Measurements from ENCODE around the gene OR8B8. TPM values are rescaled to one million over a fixed set of nuclear protein-coding genes. Genes with fewer than 3 reads are reported as not detected.

OR8B8 gene
- total and polyA plus RNA-seq, 2 donors (not counting 3 experiments of a cell fraction or from before 2014, with no cell fraction given): not detected

- H3K4me2 ChIP-seq (ENCODE audit: insufficient read depth, low read length): no peak overlapping the region
- H3K36me3 ChIP-seq (ENCODE audit: control insufficient read depth in 2 of 2, extremely low read depth in 1 of 2, insufficient read depth in 2 of 2, low read length in 2 of 2): no peaks in the 10 kb centered on the region
- DNase-seq (ENCODE audit: low read depth, low spot score): no peak
- no peak overlapping the region for H2AFZ ChIP-seq (ENCODE audit: low read depth, low read length)
- ChIA-PET POLR2A (no interaction called here), CTCF (no interaction called here)
- no peaks in the 10 kb centered on the region for H3K4me1 ChIP-seq (ENCODE audit: control insufficient read depth, extremely low read depth, insufficient read depth, low read length)
- intact Hi-C loops (cut with micrococcal nuclease) (no loop called here), dilution Hi-C loops (cut with MboI; ENCODE audit: extremely low pct_ligation_motif_present, low sequenced_read_pairs) (no loop called here)
- no peak overlapping the region for H3K4me3 ChIP-seq (replicated peaks in 1 of 3; ENCODE audit: insufficient read depth in 1 of 3, low read depth in 1 of 3, low read length in 3 of 3)
- H3K79me2 ChIP-seq (ENCODE audit: control insufficient read depth, insufficient read depth, low read length): no peaks in the 10 kb centered on the region
- peaks cover 7 to 21% of the 10 kb centered on the region in 2 experiments for H3K27me3 ChIP-seq (ENCODE audit: control insufficient read depth in 2 of 2, insufficient read depth in 2 of 2, low read length in 2 of 2)
- H3K9me1 ChIP-seq (replicated peaks; ENCODE audit: control insufficient read depth, extremely low read depth, insufficient read depth, low read length): no peaks in the 10 kb centered on the region
- no peaks in the 10 kb centered on the region for H4K20me1 ChIP-seq (replicated peaks; ENCODE audit: control insufficient read depth, extremely low read depth, insufficient read depth, low read length)
- BruUV-seq (replicated peaks): no TSS peak
- H3K27ac ChIP-seq (ENCODE audit: insufficient read depth, low read depth, low read length): no peak overlapping the region
- no peak for FAIRE-seq
- no peak for TF ChIP-seq FOS (IDR thresholded peaks at IDR 0.05; ENCODE audit: borderline replicate concordance, insufficient read depth, low read length)
- no peak for TF ChIP-seq GATA2 (IDR thresholded peaks at IDR 0.05; ENCODE audit: insufficient read depth, insufficient read length, low read depth, low read length)
- TF ChIP-seq EZH2 (IDR thresholded peaks at IDR 0.05; ENCODE audit: borderline replicate concordance, low read depth, low read length, severe bottlenecking): no peak
- no peak for TF ChIP-seq MAX (IDR thresholded peaks at IDR 0.05; ENCODE audit: insufficient read depth, insufficient read length)
- TF ChIP-seq POLR2AphosphoS5 (IDR thresholded peaks at IDR 0.05; ENCODE audit: insufficient read depth, low read depth, low read length): no peak
- TF ChIP-seq MYC (IDR thresholded peaks at IDR 0.05; ENCODE audit: low read depth, low read length): no peak
- TF ChIP-seq, protein P1, sequence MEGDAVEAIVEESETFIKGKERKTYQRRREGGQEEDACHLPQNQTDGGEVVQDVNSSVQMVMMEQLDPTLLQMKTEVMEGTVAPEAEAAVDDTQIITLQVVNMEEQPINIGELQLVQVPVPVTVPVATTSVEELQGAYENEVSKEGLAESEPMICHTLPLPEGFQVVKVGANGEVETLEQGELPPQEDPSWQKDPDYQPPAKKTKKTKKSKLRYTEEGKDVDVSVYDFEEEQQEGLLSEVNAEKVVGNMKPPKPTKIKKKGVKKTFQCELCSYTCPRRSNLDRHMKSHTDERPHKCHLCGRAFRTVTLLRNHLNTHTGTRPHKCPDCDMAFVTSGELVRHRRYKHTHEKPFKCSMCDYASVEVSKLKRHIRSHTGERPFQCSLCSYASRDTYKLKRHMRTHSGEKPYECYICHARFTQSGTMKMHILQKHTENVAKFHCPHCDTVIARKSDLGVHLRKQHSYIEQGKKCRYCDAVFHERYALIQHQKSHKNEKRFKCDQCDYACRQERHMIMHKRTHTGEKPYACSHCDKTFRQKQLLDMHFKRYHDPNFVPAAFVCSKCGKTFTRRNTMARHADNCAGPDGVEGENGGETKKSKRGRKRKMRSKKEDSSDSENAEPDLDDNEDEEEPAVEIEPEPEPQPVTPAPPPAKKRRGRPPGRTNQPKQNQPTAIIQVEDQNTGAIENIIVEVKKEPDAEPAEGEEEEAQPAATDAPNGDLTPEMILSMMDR (IDR thresholded peaks at IDR 0.05; ENCODE audit: extremely low read depth in 1 of 2, insufficient read depth in 1 of 2, low read depth in 1 of 2, low read length in 2 of 2): no peak
- TF ChIP-seq POLR2A (IDR thresholded peaks at IDR 0.05; ENCODE audit: low read depth, low read length): no peak
- no peak for TF ChIP-seq JUN (IDR thresholded peaks at IDR 0.05; ENCODE audit: borderline replicate concordance, insufficient read depth, insufficient read length, low read depth)
- no peaks in the 10 kb centered on the region for H3K9me3 ChIP-seq (replicated peaks; ENCODE audit: control insufficient read depth, insufficient read depth, low read length)
- no peak overlapping the region for H3K9ac ChIP-seq (replicated peaks; ENCODE audit: extremely low read depth, insufficient read depth, low read length)
Observed at GRCh38 chr11:124475265-124475664, 29.8 kb upstream of the OR8B8 start.

Measured in endothelial cell of umbilical vein (primary cell).